GM12878 (cell line): ENCODE measurements around the gene CCDC187. TPM values are rescaled to one million over a fixed set of nuclear protein-coding genes. Genes with fewer than 3 reads are reported as not detected.

Experiments
- ATF2 ChIP-seq: IDR thresholded peaks from 2 replicates; pipeline ENCODE4 v1.6.1; 2012; ENCODE audit warnings: low read length, inconsistent platforms
- ATF7 ChIP-seq: fragments of 450-650 bp; IDR thresholded peaks from 2 replicates; pipeline ENCODE4 v1.6.1; 2016; ENCODE audit warnings: low read depth, mild to moderate bottlenecking
- BRCA1 ChIP-seq: IDR thresholded peaks from 2 replicates; pipeline ENCODE4 v1.6.1; 2011; ENCODE audit warnings: low read depth, low read length, improper control_type of control experiment
- ELK1 ChIP-seq: IDR thresholded peaks from 2 replicates; pipeline ENCODE4 v1.6.1; 2012; ENCODE audit warnings: low read depth, low read length, improper control_type of control experiment
- FOXK2 ChIP-seq: fragments of 450-650 bp; IDR thresholded peaks from 2 replicates; pipeline ENCODE4 v1.6.1; 2017; ENCODE audit warnings: mild to moderate bottlenecking, moderate library complexity
- LARP7 ChIP-seq: fragments of 450-650 bp; IDR thresholded peaks from 2 replicates; pipeline ENCODE4 v1.6.1; 2017; ENCODE audit warnings: mild to moderate bottlenecking
- MAX ChIP-seq: IDR thresholded peaks from 2 replicates; pipeline ENCODE4 v1.6.1; 2012; ENCODE audit warnings: low read depth, low read length, improper control_type of control experiment
- MEF2B ChIP-seq: fragments of 450-650 bp; IDR thresholded peaks from 2 replicates; pipeline ENCODE4 v1.6.1; 2018; ENCODE audit warnings: mild to moderate bottlenecking, moderate library complexity; ENCODE audit not compliant: partially characterized antibody, poor library complexity, severe bottlenecking
- NFYA ChIP-seq: IDR thresholded peaks from 2 replicates; pipeline ENCODE4 v1.6.1; 2011; ENCODE audit warnings: low read depth, mild to moderate bottlenecking, low read length, improper control_type of control experiment, borderline replicate concordance
- NFYB ChIP-seq: IDR thresholded peaks from 2 replicates; pipeline ENCODE4 v1.6.1; 2011; ENCODE audit warnings: low read depth, mild to moderate bottlenecking, low read length, improper control_type of control experiment, moderate library complexity; ENCODE audit not compliant: insufficient read depth
- NR2C1 ChIP-seq: fragments of 450-650 bp; IDR thresholded peaks from 2 replicates; pipeline ENCODE4 v1.6.1; 2017; ENCODE audit warnings: antibody characterized with exemption, mild to moderate bottlenecking, moderate library complexity
- NRF1 ChIP-seq: conservative IDR thresholded peaks from 2 replicates; pipeline ENCODE4 v1.6.1; 2011; ENCODE audit warnings: mild to moderate bottlenecking, low read depth, low read length, improper control_type of control experiment
- PAX5 ChIP-seq: IDR thresholded peaks from 2 replicates; pipeline ENCODE4 v1.6.1; 2011; ENCODE audit warnings: low read depth, low read length, borderline replicate concordance
- PML ChIP-seq: IDR thresholded peaks from 2 replicates; pipeline ENCODE4 v1.6.1; 2012; ENCODE audit warnings: low read length, inconsistent platforms
- RELB ChIP-seq: fragments of 450-650 bp; IDR thresholded peaks from 2 replicates; pipeline ENCODE4 v1.6.1; 2017; ENCODE audit warnings: low read depth, mild to moderate bottlenecking, moderate library complexity
- RUNX3 ChIP-seq: IDR thresholded peaks from 2 replicates; pipeline ENCODE4 v1.6.1; 2012; ENCODE audit warnings: low read length, inconsistent platforms
- SRF ChIP-seq, 2 experiments: IDR thresholded peaks; 2 replicates each; pipeline ENCODE4 v1.6.1; 2011; ENCODE audit warnings: low read depth in 2 of 2, low read length in 2 of 2, mild to moderate bottlenecking in 1 of 2, moderate library complexity in 1 of 2
- STAT1 ChIP-seq: fragments of 450-650 bp; conservative IDR thresholded peaks from 2 replicates; pipeline ENCODE4 v1.6.1; 2014; ENCODE audit warnings: antibody characterized with exemption, mild to moderate bottlenecking
- ZNF687 ChIP-seq: fragments of 450-650 bp; IDR thresholded peaks from 2 replicates; pipeline ENCODE4 v1.6.1; 2017; ENCODE audit warnings: mild to moderate bottlenecking, moderate library complexity
- polyA plus RNA-seq, 11 experiments: library from polyadenylated mRNA; depleted of rRNA in 4 of 11; unstranded in 6 of 11; stranded (reverse) in 5 of 11; fragments of >200 nt; fragmentation: Nextera tagmentation in 4 of 11; fragmentation: Illumina TruSeq in 1 of 11; extraction: Ambion mirVana in 4 of 11; extraction: Trizol in 1 of 11; gene quantifications; 1 replicate in 1 of 11; 2 replicates in 10 of 11; pipeline versions ENCODE4 v1.2.1 to v1.2.3, GENCODE V29; 2011 to 2016; ENCODE audit warnings: inconsistent platforms in 2 of 11, missing spikeins in 2 of 11, low read depth in 1 of 11
- total RNA-seq, 4 experiments: library from RNA; depleted of rRNA in 3 of 4; stranded (reverse); fragments of >200 nt in 3 of 4; fragmentation: Illumina TruSeq in 1 of 4; extraction: Trizol in 1 of 4; gene quantifications; 2 replicates each; pipeline versions ENCODE4 v1.2.1 to v1.2.3, GENCODE V29; 2013 to 2021

CCDC187 gene
- total and polyA plus RNA-seq, 10 of the 15 experiments (the other 5 are each of a cell fraction or from before 2014, with no cell fraction given): 0.04 to 0.23 (median 0.04) TPM; not detected in 7

GRCh38 chr9:136283291-136284235, 20.3 kb downstream of the CCDC187 start (continued):
- TF ChIP-seq RELB (no peak), ATF2 (no peak), MEF2B (peak; percentile 98), BRCA1 (no peak), NRF1 (no peak), FOXK2 (no peak), NFYA (no peak), NR2C1 (no peak), ELK1 (no peak), LARP7 (0 out of 2 replicates have a peak, but pooled peaks have one; percentile 31), PAX5 (no peak), MAX (no peak), ZNF687 (no peak), SRF (IDR thresholded peaks at IDR 0.05; ENCODE audit: low read depth in 2 of 2, low read length in 2 of 2) (no peak), PML (no peak), NFYB (no peak), STAT1 (no peak), ATF7 (no peak), RUNX3 (no peak)
